ENCODE measurements around the gene PTMA. TPM values are rescaled to one million over a fixed set of nuclear protein-coding genes. Genes with fewer than 3 reads are reported as not detected.

The PTMA gene
- total RNA-seq, 1 donor from 2014 or later, result 622 TPM

- DNase-seq (ENCODE audit: low spot score), result no peak
Observed at GRCh38 chr2:231752061-231752460, 43.7 kb downstream of the PTMA start.

- no peak for DNase-seq (ENCODE audit: low spot score)
Observed at GRCh38 chr2:231761735-231762134, 53.4 kb downstream of the PTMA start.

Other genes with a start within 250 kb of the PTMA start
- 117 TPM for gene NCL, start 244.0 kb upstream of the PTMA start, total RNA-seq (ENCODE audit: insufficient read depth, low replicate concordance)
- gene NMUR1, start 178.1 kb upstream of the PTMA start, total RNA-seq (ENCODE audit: insufficient read depth, low replicate concordance), result 1.7 TPM
- 0.48 TPM for gene TEX44, start 115.7 kb upstream of the PTMA start, total RNA-seq (ENCODE audit: insufficient read depth, low replicate concordance)
- 13.5 TPM for gene PDE6D, start 72.8 kb downstream of the PTMA start, total RNA-seq (ENCODE audit: insufficient read depth, low replicate concordance)
- gene COPS7B, start 77.9 kb downstream of the PTMA start, total RNA-seq (ENCODE audit: insufficient read depth, low replicate concordance), result 18.3 TPM
- not detected for gene NPPC, start 217.9 kb downstream of the PTMA start, total RNA-seq (ENCODE audit: insufficient read depth, low replicate concordance)

All from umbilical cord (tissue), 2 donors.